Measurements from ENCODE around the gene WDR62. TPM values are rescaled to one million over a fixed set of nuclear protein-coding genes. Genes with fewer than 3 reads are reported as not detected.

Gene WDR62
- total RNA-seq, 2 experiments from 2014 or later, result 2.0 to 2.6 TPM

DNA sequence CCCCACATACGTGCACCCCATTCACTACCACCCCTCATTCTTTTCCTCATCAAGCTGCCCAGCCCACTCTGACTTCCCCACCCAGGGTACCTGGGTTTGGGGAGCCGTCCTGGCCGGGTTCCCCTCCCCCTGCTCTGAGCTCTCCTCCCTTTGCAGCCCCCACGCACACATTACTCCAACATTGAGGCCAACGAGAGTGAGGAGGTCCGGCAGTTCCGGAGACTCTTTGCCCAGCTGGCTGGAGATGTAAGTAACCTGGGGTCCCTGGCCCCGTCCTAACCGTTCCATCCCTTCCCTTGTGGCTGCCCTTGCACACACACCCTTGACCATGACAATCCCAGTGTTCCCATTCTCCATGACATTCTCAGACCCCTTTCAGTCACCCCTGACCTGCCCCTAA lies 87.8 kb downstream of the WDR62 start:
- Mint-ChIP-seq H3K36me3 (ENCODE audit: low read depth) (peaks cover 67% of the 10 kb centered on the region), H3K27ac (peak overlapping the region; percentile 52), H3K4me3 (peak overlapping the region; percentile 79), H3K27me3 (no peaks in the 10 kb centered on the region), H3K4me1 (ENCODE audit: low read depth) (peaks cover 18% of the 10 kb centered on the region), H3K9me3 (no peaks in the 10 kb centered on the region)
- TF ChIP-seq, protein P1, sequence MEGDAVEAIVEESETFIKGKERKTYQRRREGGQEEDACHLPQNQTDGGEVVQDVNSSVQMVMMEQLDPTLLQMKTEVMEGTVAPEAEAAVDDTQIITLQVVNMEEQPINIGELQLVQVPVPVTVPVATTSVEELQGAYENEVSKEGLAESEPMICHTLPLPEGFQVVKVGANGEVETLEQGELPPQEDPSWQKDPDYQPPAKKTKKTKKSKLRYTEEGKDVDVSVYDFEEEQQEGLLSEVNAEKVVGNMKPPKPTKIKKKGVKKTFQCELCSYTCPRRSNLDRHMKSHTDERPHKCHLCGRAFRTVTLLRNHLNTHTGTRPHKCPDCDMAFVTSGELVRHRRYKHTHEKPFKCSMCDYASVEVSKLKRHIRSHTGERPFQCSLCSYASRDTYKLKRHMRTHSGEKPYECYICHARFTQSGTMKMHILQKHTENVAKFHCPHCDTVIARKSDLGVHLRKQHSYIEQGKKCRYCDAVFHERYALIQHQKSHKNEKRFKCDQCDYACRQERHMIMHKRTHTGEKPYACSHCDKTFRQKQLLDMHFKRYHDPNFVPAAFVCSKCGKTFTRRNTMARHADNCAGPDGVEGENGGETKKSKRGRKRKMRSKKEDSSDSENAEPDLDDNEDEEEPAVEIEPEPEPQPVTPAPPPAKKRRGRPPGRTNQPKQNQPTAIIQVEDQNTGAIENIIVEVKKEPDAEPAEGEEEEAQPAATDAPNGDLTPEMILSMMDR (IDR thresholded peaks at IDR 0.05), result no peak
- Histone ChIP-seq H3K27me3 (ENCODE audit: control insufficient read depth in 1 of 2, insufficient read depth in 2 of 2, low read length in 2 of 2) (no peaks in the 10 kb centered on the region), H3K4me3 (ENCODE audit: low read length) (no peak overlapping the region), H3K4me1 (ENCODE audit: insufficient read depth, low read length) (peaks cover 19% of the 10 kb centered on the region), H3K9me3 (ENCODE audit: control insufficient read depth in 1 of 2, insufficient read depth in 1 of 2, low read length in 2 of 2) (no peaks in the 10 kb centered on the region), H3K36me3 (ENCODE audit: insufficient read depth, low read length) (peaks cover 42% of the 10 kb centered on the region), H3K27ac (ENCODE audit: low read depth in 1 of 2, low read length in 2 of 2) (no peak overlapping the region)
- POLR2A ChIA-PET, result interaction anchor here (0.7 kb wide), 1 partner anchor 14 kb away, joined by 3 read pairs; no protein-coding TSS in a partner anchor
- CTCF ChIA-PET, result no interaction called here
- intact Hi-C loops (cut with DNase I, micrococcal nuclease), result loop anchor here in 1 of 2 experiments (5.0 kb wide), 1 partner anchor 70 kb away; the partner anchor contains the start of gene ZNF565
- DNase-seq (no peak), ATAC-seq (ENCODE audit: poor library complexity) (no peak)

DNA sequence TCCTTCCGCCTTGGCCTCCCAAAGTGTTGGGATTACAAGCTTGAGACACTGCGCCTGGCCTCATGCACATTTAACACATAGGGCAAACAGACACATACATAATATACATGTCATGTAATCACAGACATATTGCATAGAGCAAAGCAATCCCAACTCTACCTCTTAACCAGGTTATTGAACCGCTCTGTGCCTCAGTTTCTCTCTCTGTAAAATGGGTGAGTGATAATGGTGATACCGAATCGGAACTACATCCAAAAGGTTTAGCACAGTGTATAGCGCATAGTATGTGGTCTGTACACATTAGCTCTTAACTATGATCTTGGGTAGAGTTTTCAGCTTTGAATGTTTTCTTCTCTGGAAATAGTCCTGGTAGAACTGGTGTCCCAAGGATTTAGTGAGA lies 89.9 kb downstream of the WDR62 start:
- Mint-ChIP-seq H3K4me3 (no peak overlapping the region), H3K4me1 (ENCODE audit: low read depth) (peaks cover 14% of the 10 kb centered on the region), H3K9me3 (no peaks in the 10 kb centered on the region), H3K36me3 (ENCODE audit: low read depth) (peaks cover 84% of the 10 kb centered on the region), H3K27me3 (no peaks in the 10 kb centered on the region), H3K27ac (no peak overlapping the region)
- ChIA-PET POLR2A (no interaction called here), CTCF (no interaction called here)
- no peak for ATAC-seq (ENCODE audit: poor library complexity)
- H3K36me3 ChIP-seq (ENCODE audit: insufficient read depth, low read length), result peaks cover 59% of the 10 kb centered on the region
- no peaks in the 10 kb centered on the region for H3K9me3 ChIP-seq (ENCODE audit: control insufficient read depth in 1 of 2, insufficient read depth in 1 of 2, low read length in 2 of 2)
- H3K27ac ChIP-seq (ENCODE audit: low read depth in 1 of 2, low read length in 2 of 2), result no peak overlapping the region
- no peak for DNase-seq
- H3K4me3 ChIP-seq (ENCODE audit: low read length), result no peak overlapping the region
- peaks cover 13% of the 10 kb centered on the region for H3K4me1 ChIP-seq (ENCODE audit: insufficient read depth, low read length)
- no peaks in the 10 kb centered on the region for H3K27me3 ChIP-seq (ENCODE audit: control insufficient read depth in 1 of 2, insufficient read depth in 2 of 2, low read length in 2 of 2)
- TF ChIP-seq, protein P1 (IDR thresholded peaks at IDR 0.05), result no peak
- intact Hi-C loops (cut with DNase I, micrococcal nuclease), result loop anchor here in 1 of 2 experiments (5.0 kb wide), 1 partner anchor 68 kb away; the partner anchor contains the start of gene ZNF565

DNA sequence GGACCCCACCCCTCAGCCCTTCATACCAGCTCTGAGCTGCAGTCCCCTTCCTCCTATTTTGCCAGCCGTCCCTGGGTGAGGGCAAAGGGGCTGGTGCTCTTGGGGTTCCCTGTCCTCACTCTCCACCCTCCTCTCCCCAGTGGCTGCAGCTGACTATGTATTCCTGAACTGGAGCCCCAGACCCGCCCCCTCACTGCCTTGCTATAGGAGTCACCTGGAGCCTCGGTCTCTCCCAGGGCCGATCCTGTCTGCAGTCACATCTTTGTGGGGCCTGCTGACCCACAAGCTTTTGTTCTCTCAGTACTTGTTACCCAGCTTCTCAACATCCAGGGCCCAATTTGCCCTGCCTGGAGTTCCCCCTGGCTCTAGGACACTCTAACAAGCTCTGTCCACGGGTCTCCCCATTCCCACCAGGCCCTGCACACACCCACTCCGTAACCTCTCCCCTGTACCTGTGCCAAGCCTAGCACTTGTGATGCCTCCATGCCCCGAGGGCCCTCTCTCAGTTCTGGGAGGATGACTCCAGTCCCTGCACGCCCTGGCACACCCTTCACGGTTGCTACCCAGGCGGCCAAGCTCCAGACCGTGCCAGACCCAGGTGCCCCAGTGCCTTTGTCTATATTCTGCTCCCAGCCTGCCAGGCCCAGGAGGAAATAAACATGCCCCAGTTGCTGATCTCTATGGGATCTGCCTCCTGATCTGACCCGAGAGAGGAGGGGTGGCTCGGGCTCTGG lies 95.1 kb downstream of the WDR62 start:
- H3K4me3 ChIP-seq (ENCODE audit: low read length), result no peak overlapping the region
- peaks cover 53% of the 10 kb centered on the region for H3K36me3 ChIP-seq (ENCODE audit: insufficient read depth, low read length)
- H3K27ac ChIP-seq (ENCODE audit: low read depth in 1 of 2, low read length in 2 of 2), result no peak overlapping the region
- no peak overlapping the region for H3K27ac Mint-ChIP-seq
- H3K9me3 ChIP-seq (ENCODE audit: control insufficient read depth in 1 of 2, insufficient read depth in 1 of 2, low read length in 2 of 2), result no peaks in the 10 kb centered on the region
- ATAC-seq (ENCODE audit: poor library complexity) (no peak), DNase-seq (no peak)
- CTCF ChIA-PET, result no interaction called here
- no peaks in the 10 kb centered on the region for H3K9me3 Mint-ChIP-seq
- TF ChIP-seq, protein P1 (IDR thresholded peaks at IDR 0.05), result no peak
- H3K27me3 Mint-ChIP-seq, result no peaks in the 10 kb centered on the region
- H3K4me3 Mint-ChIP-seq, result no peak overlapping the region
- peaks cover 61% of the 10 kb centered on the region for H3K36me3 Mint-ChIP-seq (ENCODE audit: low read depth)
- H3K4me1 Mint-ChIP-seq (ENCODE audit: low read depth), result no peaks in the 10 kb centered on the region
- H3K4me1 ChIP-seq (ENCODE audit: insufficient read depth, low read length), result no peaks in the 10 kb centered on the region
- no peaks in the 10 kb centered on the region for H3K27me3 ChIP-seq (ENCODE audit: control insufficient read depth in 1 of 2, insufficient read depth in 2 of 2, low read length in 2 of 2)
- POLR2A ChIA-PET, result interaction anchor here (1.5 kb wide), 1 partner anchor 10 kb away, joined by 3 read pairs; the partner anchor contains the start of gene CAPNS1
- intact Hi-C loops (cut with DNase I, micrococcal nuclease), result no loop called here

Measured in CD4-positive, alpha-beta T cell (primary cell).